K562 (cell line): ENCODE data around the gene TTYH2. TPM values are rescaled to one million over a fixed set of nuclear protein-coding genes. Genes with fewer than 3 reads are reported as not detected.

Experiments used
- BRD4 ChIP-seq: fragments of 200-600 bp; sonication (generic); IDR thresholded peaks from 2 replicates; pipeline ENCODE4 v1.6.1; 2017; ENCODE audit warnings: inconsistent platforms
- BRD9 ChIP-seq: fragments of 450-650 bp; IDR thresholded peaks from 2 replicates; pipeline ENCODE4 v1.6.1; 2018; ENCODE audit warnings: low read depth; ENCODE audit not compliant: partially characterized antibody
- CCAR2 ChIP-seq: fragments of 200-400 bp; formaldehyde crosslinking; IDR thresholded peaks from 2 replicates; pipeline ENCODE4 v1.6.1; 2017; ENCODE audit warnings: mild to moderate bottlenecking, low read depth, low read length
- DNMT1 ChIP-seq: fragments of 450-650 bp; IDR thresholded peaks from 2 replicates; pipeline ENCODE4 v1.6.1; 2016; ENCODE audit warnings: antibody characterized with exemption, mild to moderate bottlenecking
- EZH2 ChIP-seq: IDR thresholded peaks from 2 replicates; pipeline ENCODE4 v1.6.1; 2012; ENCODE audit warnings: low read depth, mild to moderate bottlenecking, inconsistent platforms, low read length, borderline replicate concordance
- FOS ChIP-seq: IDR thresholded peaks from 3 replicates; pipeline ENCODE4 v1.6.1; 2011; ENCODE audit not compliant: insufficient read length; ENCODE audit errors: extremely low read depth
- HNRNPK ChIP-seq: fragments of 200-400 bp; formaldehyde crosslinking; IDR thresholded peaks from one replicate; pipeline ENCODE4 v1.6.1; 2018; ENCODE audit warnings: mild to moderate bottlenecking, low read depth, low read length; ENCODE audit not compliant: poor library complexity, severe bottlenecking
- PHF20 ChIP-seq: fragments of 450-650 bp; IDR thresholded peaks from 2 replicates; pipeline ENCODE4 v1.6.1; 2018; ENCODE audit not compliant: partially characterized antibody
- PTBP1 ChIP-seq: fragments of 200-400 bp; formaldehyde crosslinking; IDR thresholded peaks from 2 replicates; pipeline ENCODE4 v1.6.1; 2017; ENCODE audit warnings: low read depth, low read length
- SIN3B ChIP-seq: fragments of 450-650 bp; IDR thresholded peaks from 2 replicates; pipeline ENCODE4 v1.6.1; 2017; ENCODE audit warnings: low read depth, mild to moderate bottlenecking, moderate library complexity
- SRSF1 ChIP-seq: fragments of 200-400 bp; formaldehyde crosslinking; IDR thresholded peaks from 2 replicates; pipeline ENCODE4 v1.6.1; 2017; ENCODE audit warnings: mild to moderate bottlenecking, low read depth, low read length, moderate library complexity
- TEAD2 ChIP-seq: fragments of 450-650 bp; IDR thresholded peaks from 2 replicates; pipeline ENCODE4 v1.6.1; 2016; ENCODE audit warnings: missing genetic modification characterization, control low read depth, missing compliant biosample characterization
- ZBTB17 ChIP-seq: fragments of 450-650 bp; formaldehyde crosslinking; IDR thresholded peaks from 2 replicates; pipeline ENCODE4 v1.4.0; 2020; ENCODE audit warnings: mild to moderate bottlenecking
- ZFP30 ChIP-seq: fragments of 250-450 bp; sonication (Bioruptor Pico); IDR thresholded peaks from 2 replicates; pipeline ENCODE4 v1.8.0; 2022; ENCODE audit warnings: moderate library complexity, mild to moderate bottlenecking, inconsistent platforms, borderline replicate concordance
- ZNF212 ChIP-seq: fragments of 450-650 bp; formaldehyde crosslinking; IDR thresholded peaks from 2 replicates; pipeline ENCODE4 v1.4.0; 2020; ENCODE audit warnings: mild to moderate bottlenecking
- ZSCAN32 ChIP-seq: fragments of 450-650 bp; formaldehyde crosslinking; IDR thresholded peaks from 2 replicates; pipeline ENCODE4 v1.4.0; 2020; ENCODE audit warnings: mild to moderate bottlenecking, moderate library complexity
- polyA plus RNA-seq, 8 experiments: library from polyadenylated mRNA; depleted of rRNA in 4 of 8; stranded (reverse) in 5 of 8; unstranded in 3 of 8; fragments of >200 nt; fragmentation: Nextera tagmentation in 2 of 8; fragmentation: Illumina TruSeq in 1 of 8; extraction: Ambion mirVana in 2 of 8; extraction: Trizol in 1 of 8; gene quantifications; 2 replicates each; pipeline versions ENCODE4 v1.2.1 to v1.2.3, GENCODE V29; 2011 to 2014; ENCODE audit warnings: inconsistent platforms in 1 of 8, missing spikeins in 1 of 8
- total RNA-seq, 7 experiments: library from RNA; depleted of rRNA in 6 of 7; stranded (reverse); fragments of >200 nt in 6 of 7; fragmentation: Illumina TruSeq in 2 of 7; extraction: Trizol in 2 of 7; gene quantifications; 2 replicates each; pipeline versions ENCODE4 v1.2.1 to v1.2.3, GENCODE V29; 2011 to 2021; ENCODE audit warnings: low replicate concordance in 1 of 7
- TF ChIP-seq, protein P1 (sequence below): sonication (generic); formaldehyde crosslinking; IDR thresholded peaks from 2 replicates; pipeline ENCODE4 v1.4.0; 2020; ENCODE audit warnings: mild to moderate bottlenecking, missing genetic modification reagents
- TF ChIP-seq, protein P2 (sequence below), 2 experiments: fragments of 200-800 bp in 1 of 2; sonication (Bioruptor generic) in 1 of 2; sonication (generic) in 1 of 2; formaldehyde crosslinking in 1 of 2; IDR thresholded peaks in 1 of 2; conservative IDR thresholded peaks in 1 of 2; 2 replicates each; pipeline versions ENCODE4 v1.5.0 to v1.6.1; 2016 to 2020; ENCODE audit warnings: missing compliant biosample characterization in 1 of 2, missing genetic modification characterization in 1 of 2, missing genetic modification reagents in 1 of 2
- TF ChIP-seq, protein P3 (sequence below): IDR thresholded peaks from 2 replicates; pipeline ENCODE4 v1.6.1; 2014; ENCODE audit warnings: antibody characterized with exemption
- TF ChIP-seq, protein P4 (sequence below): fragments of 250-450 bp; sonication (Bioruptor Pico); IDR thresholded peaks from 2 replicates; pipeline ENCODE4 v1.4.0; 2020; ENCODE audit warnings: borderline replicate concordance
- TF ChIP-seq, protein P5 (sequence below): fragments of 250-450 bp; sonication (Bioruptor Pico); IDR thresholded peaks from 2 replicates; pipeline ENCODE4 v1.8.0; 2022; ENCODE audit warnings: moderate library complexity, mild to moderate bottlenecking, inconsistent platforms

The TTYH2 gene
- total and polyA plus RNA-seq, 9 of the 15 experiments (the other 6 are each of a cell fraction or from before 2014, with no cell fraction given), result 0.03 to 2.0 (median 0.91) TPM

DNA sequence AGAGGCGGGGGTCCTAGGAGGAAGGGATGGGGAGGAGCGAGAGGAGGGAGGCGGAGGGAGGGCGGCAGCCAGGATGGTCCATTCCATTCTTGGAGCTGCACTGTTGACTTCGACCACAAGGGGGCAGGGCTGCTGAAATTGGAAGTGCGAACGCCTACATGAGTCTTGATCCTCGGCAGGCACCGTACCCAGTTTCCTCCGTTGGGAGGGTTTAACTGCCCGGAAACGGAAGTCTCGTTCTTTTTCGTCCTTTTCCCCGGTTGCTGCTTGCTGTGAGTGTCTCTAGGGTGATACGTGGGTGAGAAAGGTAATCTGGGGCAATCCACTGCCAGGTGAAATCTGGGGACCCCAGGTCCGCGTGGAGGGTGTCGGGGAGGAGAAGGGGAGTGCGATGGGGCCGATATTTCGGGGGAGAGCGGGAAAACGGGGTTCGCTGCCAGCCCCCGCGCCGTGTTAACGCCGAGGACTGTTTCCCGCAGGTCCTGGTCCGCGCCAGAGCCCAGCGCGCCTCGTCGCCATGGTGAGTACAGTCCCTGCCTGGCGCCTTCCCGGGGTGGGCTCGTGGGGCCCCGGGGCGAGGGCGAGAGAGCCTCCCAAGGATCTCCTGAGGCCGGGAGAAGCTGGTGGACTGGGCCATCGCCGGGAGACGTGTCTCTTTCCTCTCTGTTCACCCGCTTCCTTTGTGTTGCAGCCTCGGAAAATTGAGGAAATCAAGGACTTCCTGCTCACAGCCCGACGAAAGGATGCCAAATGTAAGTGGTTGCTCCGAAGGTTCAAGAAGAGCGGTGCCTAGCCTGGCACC lies 9.7 kb upstream of the TTYH2 start, which contains the start of gene RPL38 (continued):
- TF ChIP-seq, protein P1, sequence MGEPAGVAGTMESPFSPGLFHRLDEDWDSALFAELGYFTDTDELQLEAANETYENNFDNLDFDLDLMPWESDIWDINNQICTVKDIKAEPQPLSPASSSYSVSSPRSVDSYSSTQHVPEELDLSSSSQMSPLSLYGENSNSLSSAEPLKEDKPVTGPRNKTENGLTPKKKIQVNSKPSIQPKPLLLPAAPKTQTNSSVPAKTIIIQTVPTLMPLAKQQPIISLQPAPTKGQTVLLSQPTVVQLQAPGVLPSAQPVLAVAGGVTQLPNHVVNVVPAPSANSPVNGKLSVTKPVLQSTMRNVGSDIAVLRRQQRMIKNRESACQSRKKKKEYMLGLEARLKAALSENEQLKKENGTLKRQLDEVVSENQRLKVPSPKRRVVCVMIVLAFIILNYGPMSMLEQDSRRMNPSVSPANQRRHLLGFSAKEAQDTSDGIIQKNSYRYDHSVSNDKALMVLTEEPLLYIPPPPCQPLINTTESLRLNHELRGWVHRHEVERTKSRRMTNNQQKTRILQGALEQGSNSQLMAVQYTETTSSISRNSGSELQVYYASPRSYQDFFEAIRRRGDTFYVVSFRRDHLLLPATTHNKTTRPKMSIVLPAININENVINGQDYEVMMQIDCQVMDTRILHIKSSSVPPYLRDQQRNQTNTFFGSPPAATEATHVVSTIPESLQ (CRISPR knock-in tag), result peak; percentile 77; the same call in 1 of the 2 replicates
- TF ChIP-seq BRD9 (peak; percentile 99), ZBTB17 (CRISPR knock-in tag) (peak; percentile 59; the same call in 1 of the 2 replicates), PHF20 (peak; percentile 99), HNRNPK (no peak), ZNF212 (CRISPR knock-in tag) (no peak), CCAR2 (peak; percentile 88; the same call in 1 of the 2 replicates), PTBP1 (no peak), SIN3B (peak; percentile 78), ZFP30 (CRISPR knock-in tag) (no peak), EZH2 (no peak), BRD4 (peak; percentile 96), DNMT1 (no peak), FOS (no peak), ZSCAN32 (CRISPR knock-in tag) (0 out of 2 replicates have a peak, but pooled peaks have one; percentile 19), TEAD2 (tag) (no peak), SRSF1 (no peak)
- TF ChIP-seq, protein P2, sequence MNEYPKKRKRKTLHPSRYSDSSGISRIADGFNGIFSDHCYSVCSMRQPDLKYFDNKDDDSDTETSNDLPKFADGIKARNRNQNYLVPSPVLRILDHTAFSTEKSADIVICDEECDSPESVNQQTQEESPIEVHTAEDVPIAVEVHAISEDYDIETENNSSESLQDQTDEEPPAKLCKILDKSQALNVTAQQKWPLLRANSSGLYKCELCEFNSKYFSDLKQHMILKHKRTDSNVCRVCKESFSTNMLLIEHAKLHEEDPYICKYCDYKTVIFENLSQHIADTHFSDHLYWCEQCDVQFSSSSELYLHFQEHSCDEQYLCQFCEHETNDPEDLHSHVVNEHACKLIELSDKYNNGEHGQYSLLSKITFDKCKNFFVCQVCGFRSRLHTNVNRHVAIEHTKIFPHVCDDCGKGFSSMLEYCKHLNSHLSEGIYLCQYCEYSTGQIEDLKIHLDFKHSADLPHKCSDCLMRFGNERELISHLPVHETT (CRISPR knock-in tag; conservative IDR thresholded peaks at IDR 0.05 in 1 of 2, IDR thresholded peaks at IDR 0.05 in 1 of 2), result peak in 1 of 2 experiments; percentile 57; a peak in 1 of 4 replicates
- TF ChIP-seq, protein P3, sequence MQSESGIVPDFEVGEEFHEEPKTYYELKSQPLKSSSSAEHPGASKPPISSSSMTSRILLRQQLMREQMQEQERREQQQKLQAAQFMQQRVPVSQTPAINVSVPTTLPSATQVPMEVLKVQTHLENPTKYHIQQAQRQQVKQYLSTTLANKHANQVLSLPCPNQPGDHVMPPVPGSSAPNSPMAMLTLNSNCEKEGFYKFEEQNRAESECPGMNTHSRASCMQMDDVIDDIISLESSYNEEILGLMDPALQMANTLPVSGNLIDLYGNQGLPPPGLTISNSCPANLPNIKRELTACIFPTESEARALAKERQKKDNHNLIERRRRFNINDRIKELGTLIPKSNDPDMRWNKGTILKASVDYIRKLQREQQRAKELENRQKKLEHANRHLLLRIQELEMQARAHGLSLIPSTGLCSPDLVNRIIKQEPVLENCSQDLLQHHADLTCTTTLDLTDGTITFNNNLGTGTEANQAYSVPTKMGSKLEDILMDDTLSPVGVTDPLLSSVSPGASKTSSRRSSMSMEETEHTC, result no peak
- TF ChIP-seq, protein P4, sequence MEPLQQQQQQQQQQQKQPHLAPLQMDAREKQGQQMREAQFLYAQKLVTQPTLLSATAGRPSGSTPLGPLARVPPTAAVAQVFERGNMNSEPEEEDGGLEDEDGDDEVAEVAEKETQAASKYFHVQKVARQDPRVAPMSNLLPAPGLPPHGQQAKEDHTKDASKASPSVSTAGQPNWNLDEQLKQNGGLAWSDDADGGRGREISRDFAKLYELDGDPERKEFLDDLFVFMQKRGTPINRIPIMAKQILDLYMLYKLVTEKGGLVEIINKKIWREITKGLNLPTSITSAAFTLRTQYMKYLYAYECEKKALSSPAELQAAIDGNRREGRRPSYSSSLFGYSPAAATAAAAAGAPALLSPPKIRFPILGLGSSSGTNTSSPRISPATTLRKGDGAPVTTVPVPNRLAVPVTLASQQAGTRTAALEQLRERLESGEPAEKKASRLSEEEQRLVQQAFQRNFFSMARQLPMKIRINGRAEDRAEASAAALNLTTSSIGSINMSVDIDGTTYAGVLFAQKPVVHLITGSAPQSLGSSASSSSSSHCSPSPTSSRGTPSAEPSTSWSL (CRISPR knock-in tag), result no peak
- TF ChIP-seq, protein P5, sequence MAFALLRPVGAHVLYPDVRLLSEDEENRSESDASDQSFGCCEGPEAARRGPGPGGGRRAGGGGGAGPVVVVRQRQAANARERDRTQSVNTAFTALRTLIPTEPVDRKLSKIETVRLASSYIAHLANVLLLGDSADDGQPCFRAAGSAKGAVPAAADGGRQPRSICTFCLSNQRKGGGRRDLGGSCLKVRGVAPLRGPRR (CRISPR knock-in tag), result no peak
